Activated B cell treated with CpG ODN at 0.5 μM for 24 hours (primary cell): ENCODE data around the gene ADGRG3. TPM values are rescaled to one million over a fixed set of nuclear protein-coding genes. Genes with fewer than 3 reads are reported as not detected.

Experiments used
- ATAC-seq: fragments of 200-7000 bp; cut with Tn5 transposase; one replicate; pipeline ENCODE4 v1.10.0; 2021; ENCODE audit warnings: low read depth, mild to moderate bottlenecking, moderate library complexity
- CTCF ChIA-PET: fragments of 350-600 bp; sonication (Branson Sonifier 250); formaldehyde crosslinking; loops from one replicate; lab custom pipeline; 2021; ENCODE audit warnings: antibody characterized with exemption; lab: Charles Lee
- POLR2A ChIA-PET: fragments of 350-600 bp; sonication (Branson Sonifier 250); formaldehyde crosslinking; loops from one replicate; lab custom pipeline; 2021; ENCODE audit warnings: antibody characterized with exemption; lab: Charles Lee
- DNase-seq: peaks from one replicate; pipeline ENCODE4 v3.0.0; 2022
- H3K27ac Mint-ChIP-seq: one replicate; pipeline ENCODE4 v1.8.0; 2020; ENCODE audit warnings: mixed read lengths
- H3K27me3 Mint-ChIP-seq: one replicate; pipeline ENCODE4 v1.8.0; 2021; ENCODE audit warnings: mixed read lengths
- H3K36me3 Mint-ChIP-seq: one replicate; pipeline ENCODE4 v1.8.0; 2021; ENCODE audit warnings: low read depth, mixed read lengths
- H3K4me1 Mint-ChIP-seq: one replicate; pipeline ENCODE4 v1.8.0; 2021; ENCODE audit warnings: mixed read lengths
- H3K4me3 Mint-ChIP-seq: one replicate; pipeline ENCODE4 v1.8.0; 2020; ENCODE audit warnings: mild to moderate bottlenecking, mixed read lengths
- H3K9me3 Mint-ChIP-seq: one replicate; pipeline ENCODE4 v1.8.0; 2020; ENCODE audit warnings: mixed read lengths
- CTCF ChIP-seq: fragments of 200-600 bp; IDR thresholded peaks from one replicate; pipeline ENCODE4 v1.8.0; 2022; ENCODE audit warnings: antibody characterized with exemption, mild to moderate bottlenecking
- intact Hi-C: fragments of 100-400 bp; cut with micrococcal nuclease; formaldehyde crosslinking; loops from one replicate; pipeline ENCODE4 v1.15.1; 2024
- total RNA-seq: library from RNA; stranded (reverse); gene quantifications from 2 replicates; pipeline ENCODE4 v1.2.3, GENCODE V29; 2022

Gene ADGRG3
- total RNA-seq, 1 donor from 2014 or later: not detected

- intact Hi-C loops: loop anchor here (10.0 kb wide), 2 partner anchors 318 to 1308 kb away; partner anchors contain the start of gene AMFR
- TF ChIP-seq CTCF: no peak
- no peak overlapping the region for H3K4me3 Mint-ChIP-seq
- H3K27ac Mint-ChIP-seq: no peak overlapping the region
- peaks cover 11% of the 10 kb centered on the region for H3K36me3 Mint-ChIP-seq
- CTCF ChIA-PET: no interaction called here
- ATAC-seq (no peak), DNase-seq (no peak)
- peaks cover 30% of the 10 kb centered on the region for H3K4me1 Mint-ChIP-seq
- H3K27me3 Mint-ChIP-seq: no peaks in the 10 kb centered on the region
- H3K9me3 Mint-ChIP-seq: peaks cover 2% of the 10 kb centered on the region
- POLR2A ChIA-PET: no interaction called here
These were observed 64.6 kb downstream of the ADGRG3 start for GRCh38 chr16:57732714-57733113.

DNA sequence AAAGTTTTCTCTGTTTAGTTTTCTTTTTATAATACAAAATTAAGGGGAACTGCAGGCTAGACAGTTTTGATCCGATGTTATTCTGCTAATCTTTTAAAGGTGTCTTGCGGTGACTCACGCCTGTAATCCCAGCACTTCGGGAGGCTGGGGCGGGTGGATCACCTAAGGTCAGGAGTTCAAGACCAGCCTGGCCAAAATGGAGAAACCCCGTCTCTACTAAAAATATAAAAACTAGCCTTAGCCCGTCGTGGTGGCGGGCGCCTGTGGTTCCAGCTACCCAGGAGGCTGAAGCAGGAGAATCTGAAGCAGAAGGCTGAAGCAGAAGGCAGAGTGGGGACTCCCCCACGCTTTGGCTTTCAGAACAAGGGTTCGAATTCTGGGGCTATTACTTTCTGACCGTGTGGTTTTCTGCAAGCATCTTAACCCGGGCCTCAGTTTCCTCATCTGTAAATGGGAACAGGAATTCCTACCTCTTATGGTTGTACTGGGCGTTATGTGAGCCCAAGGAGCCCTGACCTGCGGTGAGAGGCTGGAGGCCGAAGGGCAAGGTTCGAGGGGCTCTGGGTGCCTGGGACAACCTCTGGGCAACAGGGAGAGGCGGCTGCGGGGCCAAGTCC is 66.3 kb downstream of the ADGRG3 start:
- ChIA-PET POLR2A (interaction anchor here (0.6 to 2.6 kb wide), 7 partner anchors 12 to 395 kb away, joined by 4 to 12 read pairs (median 5); partner anchors contain the start of genes CFAP20, POLR2C, USB1 and ZNF319), CTCF (no interaction called here)
- H3K4me3 Mint-ChIP-seq: peak overlapping the region; percentile 95
- H3K27ac Mint-ChIP-seq: peak overlapping the region; percentile 98
- H3K36me3 Mint-ChIP-seq: peaks cover 11% of the 10 kb centered on the region
- H3K4me1 Mint-ChIP-seq: peaks cover 30% of the 10 kb centered on the region
- H3K27me3 Mint-ChIP-seq: no peaks in the 10 kb centered on the region
- intact Hi-C loops: loop anchor here (2.0 to 10.0 kb wide), 3 partner anchors 320 to 1310 kb away; partner anchors contain the start of gene AMFR
- peaks cover 2% of the 10 kb centered on the region for H3K9me3 Mint-ChIP-seq
- TF ChIP-seq CTCF: no peak
- DNase-seq (no peak), ATAC-seq (no peak)

DNA sequence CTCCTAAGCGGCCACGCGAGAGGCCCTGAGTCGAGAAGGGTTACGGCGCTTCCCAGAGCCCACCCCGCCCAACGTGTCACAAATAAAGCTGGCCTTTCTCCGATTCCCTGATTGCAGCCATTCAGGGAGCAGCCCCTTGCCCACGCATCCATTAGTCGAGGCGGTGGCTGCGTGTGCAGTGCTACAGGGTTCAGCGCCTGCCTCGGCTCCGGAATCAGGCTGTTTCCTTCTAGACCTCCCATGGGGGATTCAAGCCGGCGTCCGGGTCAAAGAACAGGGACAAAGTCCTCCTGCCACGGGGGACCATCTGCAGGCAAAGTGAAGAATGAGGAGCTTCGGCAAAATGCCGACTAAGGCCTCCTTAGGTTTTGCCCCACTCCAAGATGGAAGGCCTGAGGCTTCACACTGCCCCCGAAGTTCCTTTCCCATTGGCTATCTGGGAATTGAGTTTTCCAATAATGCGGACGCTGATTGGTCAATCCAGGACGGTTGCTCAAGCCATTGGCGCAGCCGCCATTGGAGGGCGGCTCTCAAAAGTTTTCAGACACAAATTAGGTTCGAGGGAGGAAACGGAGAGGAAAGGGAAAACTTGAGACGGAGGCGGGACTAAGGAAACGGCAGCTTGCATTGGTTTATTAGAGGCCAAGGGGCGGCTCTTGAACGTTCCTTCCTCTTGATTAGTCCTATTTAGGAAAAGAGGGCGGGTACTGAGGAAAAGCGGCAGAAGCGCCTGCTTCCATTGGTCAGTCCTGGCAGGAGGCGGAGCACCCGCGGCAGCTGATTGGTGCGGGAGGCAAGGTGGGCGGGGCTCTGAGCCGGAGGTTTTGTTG is 67.0 kb downstream of the ADGRG3 start:
- peak; percentile 94 for DNase-seq
- H3K36me3 Mint-ChIP-seq: peaks cover 11% of the 10 kb centered on the region
- H3K9me3 Mint-ChIP-seq: peaks cover 2% of the 10 kb centered on the region
- H3K4me1 Mint-ChIP-seq: peaks cover 30% of the 10 kb centered on the region
- ChIA-PET CTCF (interaction anchor here (0.7 to 1.0 kb wide), 4 partner anchors 15 to 199 kb away, joined by 3 to 4 read pairs (median 3); no protein-coding TSS in a partner anchor), POLR2A (interaction anchor here (0.6 to 2.6 kb wide), 16 partner anchors 12 to 895 kb away, joined by 3 to 12 read pairs (median 4); partner anchors contain the start of genes CCDC102A, CFAP20, CIAPIN1 and CNOT1)
- H3K27ac Mint-ChIP-seq: peak overlapping the region; percentile 98
- no peaks in the 10 kb centered on the region for H3K27me3 Mint-ChIP-seq
- TF ChIP-seq CTCF: no peak
- intact Hi-C loops: loop anchor here (1.0 to 10.0 kb wide), 16 partner anchors 22 to 1310 kb away; partner anchors contain the start of genes AMFR, ARL2BP, CCDC102A and CFAP20
- peak; percentile 93 for ATAC-seq
- peak overlapping the region; percentile 95 for H3K4me3 Mint-ChIP-seq

- intact Hi-C loops: loop anchor here (1.0 to 10.0 kb wide), 16 partner anchors 21 to 1311 kb away; partner anchors contain the start of genes AMFR, ARL2BP, CCDC102A and CFAP20
- Mint-ChIP-seq H3K4me1 (peaks cover 30% of the 10 kb centered on the region), H3K4me3 (peak within 1 kb of the TSS; percentile 95), H3K27ac (peak within 1 kb of the TSS; percentile 98), H3K36me3 (peaks cover 11% of the 10 kb centered on the region), H3K9me3 (peaks cover 2% of the 10 kb centered on the region), H3K27me3 (no peaks in the 10 kb centered on the region)
- no peak for ATAC-seq
- no peak for TF ChIP-seq CTCF
- no peak for DNase-seq
- CTCF ChIA-PET: interaction anchor here (0.7 to 1.0 kb wide), 5 partner anchors 16 to 200 kb away, joined by 3 to 4 read pairs (median 3); no protein-coding TSS in a partner anchor
- POLR2A ChIA-PET: interaction anchor here (0.5 to 2.6 kb wide), 14 partner anchors 12 to 894 kb away, joined by 3 to 12 read pairs (median 4); partner anchors contain the start of genes CCDC102A, CFAP20, CIAPIN1 and CNOT1
These were observed 67.8 kb downstream of the ADGRG3 start, which contains the start of gene KATNB1 for GRCh38 chr16:57735755-57736418. TSS of gene KATNB1 (plus strand) at chr16:57735770. CDS start at chr16:57737244, 1,474 bp downstream.
